HepG2 (cell line): ENCODE results near the gene EBF4. TPM values are rescaled to one million over a fixed set of nuclear protein-coding genes. Genes with fewer than 3 reads are reported as not detected.

Experiments used
- ELF1 ChIP-seq: sonication (generic); formaldehyde crosslinking; IDR thresholded peaks from 2 replicates; pipeline ENCODE4 v1.4.0; 2020; ENCODE audit warnings: missing genetic modification reagents
- FOXK1 ChIP-seq: sonication (generic); formaldehyde crosslinking; IDR thresholded peaks from 2 replicates; pipeline ENCODE4 v1.4.0; 2020; ENCODE audit warnings: low read depth, missing genetic modification reagents, borderline replicate concordance
- HNRNPUL1 ChIP-seq: fragments of 200-400 bp; formaldehyde crosslinking; IDR thresholded peaks from 2 replicates; pipeline ENCODE4 v1.6.1; 2017; ENCODE audit warnings: low read depth, mild to moderate bottlenecking, low read length, moderate library complexity
- MLXIP ChIP-seq: sonication (generic); formaldehyde crosslinking; IDR thresholded peaks from 2 replicates; pipeline ENCODE4 v1.9.0; 2021; ENCODE audit warnings: missing genetic modification reagents, borderline replicate concordance
- POLR2AphosphoS2 ChIP-seq: IDR thresholded peaks from 2 replicates; pipeline ENCODE4 v1.6.1; 2011; ENCODE audit warnings: low read depth, low read length, improper control_type of control experiment
- SRSF9 ChIP-seq: fragments of 200-400 bp; formaldehyde crosslinking; IDR thresholded peaks from 2 replicates; pipeline ENCODE4 v1.6.1; 2018; ENCODE audit warnings: borderline replicate concordance, mild to moderate bottlenecking, low read depth, low read length; ENCODE audit not compliant: insufficient read depth, poor library complexity, severe bottlenecking
- SRY ChIP-seq: sonication (generic); formaldehyde crosslinking; IDR thresholded peaks from 2 replicates; pipeline ENCODE4 v1.8.0; 2022; ENCODE audit warnings: mild to moderate bottlenecking, missing genetic modification reagents
- TMF1 ChIP-seq: sonication (generic); formaldehyde crosslinking; IDR thresholded peaks from 2 replicates; pipeline ENCODE4 v1.8.1; 2022; ENCODE audit warnings: low read depth, missing genetic modification reagents
- ZNF292 ChIP-seq: sonication (generic); formaldehyde crosslinking; IDR thresholded peaks from 2 replicates; pipeline ENCODE4 v1.8.1; 2022; ENCODE audit warnings: mild to moderate bottlenecking, low read depth, missing genetic modification reagents, borderline replicate concordance
- ZNF407 ChIP-seq: sonication (generic); formaldehyde crosslinking; IDR thresholded peaks from one replicate; pipeline ENCODE4 v1.5.1; 2020; ENCODE audit warnings: mild to moderate bottlenecking, missing genetic modification reagents; ENCODE audit errors: not compliant biosample characterization
- ZNF512B ChIP-seq: sonication (generic); formaldehyde crosslinking; IDR thresholded peaks from 2 replicates; pipeline ENCODE4 v1.5.1; 2020; ENCODE audit warnings: missing genetic modification reagents, mild to moderate bottlenecking, borderline replicate concordance
- ZNF564 ChIP-seq: sonication (generic); formaldehyde crosslinking; IDR thresholded peaks from 2 replicates; pipeline ENCODE4 v1.8.1; 2023; ENCODE audit warnings: mild to moderate bottlenecking, missing genetic modification reagents
- ZNF570 ChIP-seq: sonication (generic); formaldehyde crosslinking; IDR thresholded peaks from 2 replicates; pipeline ENCODE4 v1.4.0; 2020; ENCODE audit warnings: mild to moderate bottlenecking, missing genetic modification reagents, borderline replicate concordance
- ZNF619 ChIP-seq: sonication (generic); formaldehyde crosslinking; IDR thresholded peaks from 2 replicates; pipeline ENCODE4 v1.4.0; 2020; ENCODE audit warnings: mild to moderate bottlenecking, missing genetic modification reagents
- ZNF761 ChIP-seq: sonication (generic); formaldehyde crosslinking; conservative IDR thresholded peaks from 2 replicates; pipeline ENCODE4 v1.4.0; 2020; ENCODE audit warnings: mild to moderate bottlenecking, missing genetic modification reagents
- polyA plus RNA-seq, 8 experiments: library from polyadenylated mRNA; depleted of rRNA in 3 of 8; stranded (reverse) in 7 of 8; unstranded in 1 of 8; fragments of >200 nt; fragmentation: Illumina TruSeq in 4 of 8; extraction: Trizol in 4 of 8; gene quantifications; 2 replicates each; pipeline versions ENCODE4 v1.2.1 to v1.2.3, GENCODE V29; 2011 to 2016; ENCODE audit warnings: low read depth in 4 of 8, missing spikeins in 1 of 8, mixed read lengths in 1 of 8; ENCODE audit not compliant: insufficient read depth in 1 of 8
- total RNA-seq, 5 experiments: library from RNA; depleted of rRNA; stranded (reverse); fragments of >200 nt; fragmentation: Illumina TruSeq; extraction: Trizol; gene quantifications; 2 replicates each; pipeline ENCODE4 v1.2.3, GENCODE V29; 2016; ENCODE audit warnings: low read depth in 1 of 5

The EBF4 gene
- total and polyA plus RNA-seq, 2 of the 13 experiments (the other 11 are each of a cell fraction or from before 2014, with no cell fraction given) = 0.84 to 2.2 TPM

GRCh38 chr20:2742934-2743559, 50.5 kb downstream of the EBF4 start (continued):
- TF ChIP-seq ZNF619 (CRISPR knock-in tag) = no peak
- no peak for TF ChIP-seq ZNF761 (CRISPR knock-in tag)
- no peak for TF ChIP-seq MLXIP (CRISPR knock-in tag)
- no peak for TF ChIP-seq POLR2AphosphoS2
- TF ChIP-seq FOXK1 (CRISPR knock-in tag) = no peak
- peak; percentile 32; the same call in 1 of the 2 replicates for TF ChIP-seq ELF1 (CRISPR knock-in tag)
- TF ChIP-seq ZNF512B (CRISPR knock-in tag) = no peak
- TF ChIP-seq ZNF292 = no peak
- no peak for TF ChIP-seq SRY
- TF ChIP-seq ZNF564 = no peak
- no peak for TF ChIP-seq SRSF9
- no peak for TF ChIP-seq ZNF570 (CRISPR knock-in tag)
- no peak for TF ChIP-seq ZNF407 (CRISPR knock-in tag)
- no peak for TF ChIP-seq HNRNPUL1
- no peak for TF ChIP-seq TMF1 (CRISPR knock-in tag)
